HUDEP-2 (cell line): ENCODE measurements around the gene TEKTIP1.
"Not testable (repeated sequence)": the region's sequence is repeated elsewhere in the genome, so short reads cannot be mapped to it uniquely, and the experiment has no call there.

Experiments used
- DNase-seq, 76 experiments: peaks; one replicate each; lab custom pipeline; 2025; ENCODE audit not compliant: unreplicated experiment in 76 of 76; lab: John Stamatoyannopoulos, UW

Gene TEKTIP1

DNA sequence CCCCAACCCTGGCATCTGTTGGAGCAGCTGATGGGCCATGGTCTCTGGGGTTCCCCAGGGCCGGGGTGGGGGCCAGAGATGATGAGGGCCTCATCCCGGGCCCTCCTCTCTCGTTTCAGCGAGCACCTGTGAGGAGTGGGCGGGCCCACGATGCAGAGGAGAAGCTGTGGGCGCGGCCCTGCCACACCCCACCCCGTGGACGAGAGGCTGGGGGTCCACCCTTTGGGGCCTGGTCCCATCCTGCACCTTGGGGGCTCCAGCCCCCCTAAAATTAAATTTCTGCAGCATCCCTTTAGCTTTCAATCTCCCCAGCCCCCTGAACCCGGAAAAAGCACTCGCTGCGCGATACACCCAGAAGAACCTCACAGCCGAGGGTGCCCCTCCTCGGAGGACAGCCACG lies 39.4 kb downstream of the TEKTIP1 start:
- DNase-seq, result no peak

DNA sequence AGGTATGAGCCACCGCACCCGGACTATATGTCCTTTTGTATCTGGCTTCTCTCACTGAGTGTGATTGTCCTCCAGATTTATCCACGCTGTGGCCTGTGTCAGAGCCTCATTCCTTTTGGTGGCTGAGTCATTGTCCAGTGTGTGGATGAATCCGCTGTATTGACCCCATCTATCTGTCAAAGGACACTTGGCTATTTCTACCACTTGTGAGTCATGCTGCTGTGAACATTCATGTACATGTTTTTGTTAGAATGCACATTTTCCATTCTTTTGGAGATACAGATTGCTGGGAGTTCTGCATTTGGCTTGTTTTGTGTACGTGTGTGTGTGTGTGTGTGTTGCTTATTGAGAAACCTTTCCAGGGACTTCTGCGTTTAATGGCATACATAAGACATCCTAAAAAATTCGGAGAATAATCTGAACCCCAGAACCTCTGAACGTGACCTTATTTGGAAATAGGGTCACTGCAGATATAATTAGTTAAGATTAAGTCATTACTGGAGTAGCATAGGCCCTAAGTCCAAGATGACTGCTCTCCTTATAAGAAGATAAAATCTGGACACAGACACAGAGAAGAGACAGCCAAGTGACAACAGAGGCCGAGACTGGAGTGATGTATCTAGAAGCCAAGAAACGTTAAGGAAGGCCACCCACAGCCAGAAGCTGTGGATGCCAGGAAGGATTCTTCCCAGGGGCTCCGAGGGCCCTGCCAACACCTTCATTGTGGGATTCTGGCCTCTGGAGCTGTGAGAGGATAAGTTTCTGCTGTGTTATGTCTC lies 41.4 kb downstream of the TEKTIP1 start:
- no peak for DNase-seq

DNA sequence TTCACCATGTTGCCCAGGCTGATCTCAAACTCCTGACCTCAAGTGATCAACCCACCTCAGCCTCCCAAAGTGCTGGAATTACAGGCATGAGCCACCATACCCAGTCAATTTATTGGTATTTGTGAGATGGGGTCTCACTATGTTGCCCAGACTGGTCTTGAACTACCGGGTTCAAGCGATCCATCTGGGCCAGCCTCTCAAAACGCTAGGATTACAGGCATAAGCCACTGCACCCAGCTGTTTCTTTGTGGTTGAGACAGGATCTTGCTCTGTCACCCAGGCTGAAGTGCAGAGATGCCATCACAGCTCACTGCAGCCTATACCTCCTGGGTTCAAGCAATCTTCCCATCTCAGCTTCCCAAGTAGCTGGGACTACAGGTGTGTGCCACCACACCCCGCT lies 42.8 kb downstream of the TEKTIP1 start:
- not testable (repeated sequence) for DNase-seq

DNA sequence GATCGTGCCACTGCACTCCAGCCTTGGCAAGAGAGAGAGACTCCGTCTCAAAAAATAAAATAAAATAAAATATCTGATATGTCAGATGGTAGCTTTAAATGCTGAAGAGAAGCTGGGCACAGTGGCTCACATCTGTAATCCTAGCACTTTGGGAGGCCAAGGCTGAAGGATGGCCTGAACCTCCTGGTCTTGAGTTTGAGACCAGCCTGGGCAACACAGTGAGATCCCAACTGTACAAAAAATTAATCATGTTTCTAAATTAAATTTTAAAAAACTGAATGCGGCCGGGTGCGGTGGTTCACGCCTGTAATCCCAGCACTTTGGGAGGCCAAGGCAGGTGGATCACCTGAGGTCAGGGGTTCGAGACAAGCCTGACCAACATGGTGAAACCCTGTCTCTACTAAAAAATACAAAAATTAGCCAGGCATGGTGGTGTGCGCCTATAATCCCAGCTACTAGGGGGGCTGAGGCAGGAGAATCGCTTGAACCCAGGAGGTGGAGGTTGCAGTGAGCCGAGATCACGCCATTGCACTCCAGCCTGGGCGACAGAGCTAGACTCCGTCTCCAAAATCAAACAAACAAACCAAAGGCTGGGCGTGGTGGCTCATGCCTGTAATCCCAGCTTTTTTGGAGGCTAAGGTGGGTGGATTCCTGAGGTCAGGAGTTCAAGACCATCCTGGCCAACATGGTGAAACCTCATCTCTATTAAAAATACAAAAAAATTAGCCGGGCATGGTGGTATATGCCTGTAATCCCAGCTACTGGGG lies 45.2 kb downstream of the TEKTIP1 start:
- DNase-seq, result not testable (repeated sequence)

DNA sequence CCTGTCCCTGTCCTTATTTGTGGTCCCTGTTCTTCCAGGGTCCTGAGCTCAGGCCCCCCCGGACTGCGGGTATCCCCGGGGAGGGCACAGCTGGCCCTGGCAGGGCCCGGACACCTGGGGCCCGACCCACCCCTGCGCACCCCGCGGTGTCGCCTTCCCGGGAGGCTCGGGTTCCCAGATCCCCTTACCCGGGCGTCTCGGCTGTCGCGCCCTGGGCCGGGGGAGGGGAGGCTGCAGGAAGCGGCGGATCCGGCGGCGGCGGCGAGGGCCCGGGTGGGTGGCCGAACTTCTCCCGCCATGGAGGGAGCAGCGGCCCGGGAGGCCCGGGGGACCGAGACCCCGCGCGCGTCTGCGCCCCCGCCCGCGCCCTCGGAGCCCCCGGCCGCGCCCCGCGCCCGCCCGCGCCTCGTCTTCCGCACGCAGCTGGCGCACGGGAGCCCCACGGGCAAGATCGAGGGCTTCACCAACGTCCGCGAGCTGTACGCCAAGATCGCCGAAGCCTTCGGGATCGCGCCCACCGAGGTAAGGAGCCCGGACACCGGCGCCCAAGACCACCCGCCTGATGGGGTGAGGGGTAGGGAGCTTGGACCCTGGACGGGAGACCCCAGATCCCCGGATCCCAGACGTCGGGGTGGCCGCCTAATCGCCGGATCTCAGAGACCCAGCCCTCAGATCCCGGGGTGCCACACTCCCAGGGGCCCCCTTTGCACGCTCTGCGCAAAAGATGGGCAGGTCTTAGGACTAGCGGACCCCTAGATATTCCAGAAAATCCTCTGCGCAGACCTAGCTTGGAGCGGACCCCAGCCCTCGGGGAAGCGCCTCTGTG lies 46.5 kb downstream of the TEKTIP1 start, which contains the start of gene GIPC3:
Gene GIPC3 (plus strand): TSS at position 178 of the 826 bp plus-strand sequence. CDS start 120 bp downstream, at position 298.
- no peak for DNase-seq

DNA sequence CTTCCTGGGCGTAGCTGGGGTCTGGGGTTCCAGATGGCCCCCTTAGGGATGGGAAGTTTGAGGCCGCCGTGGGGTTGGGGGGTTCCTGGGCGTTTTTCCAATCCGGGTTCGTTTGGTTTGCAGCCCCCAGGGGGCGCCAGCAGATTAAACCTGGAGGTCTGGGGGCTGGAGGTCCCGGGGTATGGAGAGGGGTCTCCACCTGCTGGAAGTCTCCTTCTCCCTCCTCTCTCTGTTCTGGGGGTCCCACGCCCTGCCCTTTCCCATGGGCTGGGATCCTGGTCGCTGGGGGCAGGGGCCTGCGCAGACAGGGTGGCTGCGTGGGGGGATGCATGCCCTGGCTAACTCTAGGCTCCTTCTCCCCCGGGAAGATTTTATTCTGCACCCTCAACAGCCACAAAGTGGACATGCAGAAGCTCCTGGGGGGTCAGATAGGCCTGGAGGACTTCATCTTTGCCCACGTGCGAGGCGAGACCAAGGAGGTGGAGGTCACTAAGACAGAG lies 47.2 kb downstream of the TEKTIP1 start:
- peak in 2 of 76 experiments; percentile 16 for DNase-seq

DNA sequence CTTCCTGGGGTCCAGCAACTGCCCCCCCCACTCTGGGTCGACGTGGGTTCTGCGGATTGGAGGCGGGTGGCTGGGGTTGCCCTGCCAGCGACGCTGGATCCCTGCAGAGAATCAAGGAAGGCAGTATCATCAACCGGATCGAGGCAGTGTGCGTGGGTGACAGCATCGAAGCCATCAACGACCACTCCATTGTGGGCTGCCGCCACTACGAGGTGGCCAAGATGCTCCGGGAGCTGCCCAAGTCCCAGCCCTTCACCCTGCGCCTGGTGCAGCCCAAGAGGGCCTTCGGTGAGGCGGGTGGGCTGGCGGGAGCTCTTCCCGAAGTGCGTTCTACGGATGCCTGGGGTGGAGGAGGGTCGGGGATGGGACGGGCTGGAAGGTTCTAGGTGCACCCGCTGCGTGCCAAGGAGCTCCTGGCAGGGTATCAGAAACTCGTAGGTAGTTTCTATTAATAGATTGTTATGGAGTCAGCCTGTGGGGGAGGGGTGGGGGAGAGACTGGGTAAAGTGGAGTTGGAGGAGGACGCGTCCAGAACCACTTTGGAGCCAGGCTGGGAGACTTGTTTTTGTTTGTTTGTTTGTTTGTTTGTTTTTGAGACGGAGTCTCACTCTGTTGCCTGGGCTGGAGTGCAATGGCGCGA lies 47.9 kb downstream of the TEKTIP1 start:
- DNase-seq, result no peak

DNA sequence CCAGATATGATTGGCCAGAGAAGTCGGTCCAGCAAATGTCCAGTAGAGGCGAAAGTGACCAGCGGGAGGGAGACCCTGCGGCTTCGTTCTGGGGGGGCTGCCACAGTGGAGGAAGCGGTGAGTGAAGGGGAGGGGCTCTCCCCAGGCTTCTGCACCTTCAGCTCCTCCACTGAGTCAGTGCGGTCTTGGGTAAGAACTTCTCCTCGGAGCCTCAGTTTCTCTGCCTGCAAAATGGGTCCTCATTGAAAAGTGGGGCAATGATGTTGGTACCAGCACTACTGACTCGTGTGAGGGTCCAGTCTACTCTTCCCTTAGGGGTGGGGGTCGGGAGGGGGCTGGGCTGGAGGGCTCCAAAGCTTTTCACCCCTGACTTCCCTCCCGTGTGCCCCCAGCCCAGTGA lies 50.5 kb downstream of the TEKTIP1 start:
- no peak for DNase-seq

DNA sequence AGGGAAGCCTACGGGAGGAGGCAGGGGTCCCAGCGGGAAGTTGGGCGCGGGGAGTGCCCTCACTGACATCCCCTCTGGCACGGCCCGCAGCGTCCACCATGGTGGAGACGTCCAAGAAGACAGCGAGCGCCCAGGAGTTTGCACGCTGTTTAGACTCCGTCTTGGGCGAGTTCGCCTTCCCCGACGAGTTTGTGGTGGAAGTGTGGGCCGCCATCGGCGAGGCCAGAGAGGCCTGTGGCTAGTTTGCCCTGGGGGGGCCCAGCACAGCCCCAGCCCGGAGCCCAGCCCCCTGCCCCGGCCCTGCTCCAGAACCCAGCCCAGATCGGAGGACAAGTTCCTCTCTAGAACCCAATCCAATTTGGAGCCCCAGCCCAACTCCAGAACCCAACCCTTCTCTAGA lies 51.0 kb downstream of the TEKTIP1 start:
- no peak for DNase-seq

DNA sequence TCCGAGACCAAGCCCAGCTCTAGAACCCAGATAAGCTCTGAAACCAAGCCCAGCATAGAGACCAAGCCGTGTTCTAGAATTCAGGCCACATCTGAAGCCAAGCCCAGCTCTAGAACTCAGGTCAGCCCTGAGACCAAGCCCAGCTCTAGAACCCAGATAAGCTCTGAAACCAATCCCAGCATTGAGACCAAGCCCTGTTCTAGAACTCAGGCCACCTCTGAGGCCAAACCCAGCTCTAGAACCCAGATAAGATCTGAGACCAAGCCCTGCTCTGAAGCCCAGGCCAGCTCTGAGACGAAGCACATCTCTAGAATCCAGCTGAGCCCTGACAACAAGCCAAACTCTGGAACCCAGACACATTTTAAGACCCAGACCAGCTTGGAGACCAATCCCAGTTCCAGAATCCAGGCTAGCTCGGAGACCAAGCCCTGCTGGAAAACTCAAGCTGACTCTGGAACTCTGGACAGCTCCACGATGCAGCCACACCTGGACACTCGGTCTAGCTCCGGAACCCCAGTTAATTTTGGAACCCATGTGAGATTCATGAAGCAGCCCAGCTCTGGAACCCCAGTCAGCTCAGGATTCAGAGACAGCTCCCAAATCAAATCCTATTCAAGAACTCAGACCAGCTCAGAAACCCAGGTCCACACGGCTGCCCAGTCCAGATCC lies 52.2 kb downstream of the TEKTIP1 start:
- DNase-seq, result no peak

DNA sequence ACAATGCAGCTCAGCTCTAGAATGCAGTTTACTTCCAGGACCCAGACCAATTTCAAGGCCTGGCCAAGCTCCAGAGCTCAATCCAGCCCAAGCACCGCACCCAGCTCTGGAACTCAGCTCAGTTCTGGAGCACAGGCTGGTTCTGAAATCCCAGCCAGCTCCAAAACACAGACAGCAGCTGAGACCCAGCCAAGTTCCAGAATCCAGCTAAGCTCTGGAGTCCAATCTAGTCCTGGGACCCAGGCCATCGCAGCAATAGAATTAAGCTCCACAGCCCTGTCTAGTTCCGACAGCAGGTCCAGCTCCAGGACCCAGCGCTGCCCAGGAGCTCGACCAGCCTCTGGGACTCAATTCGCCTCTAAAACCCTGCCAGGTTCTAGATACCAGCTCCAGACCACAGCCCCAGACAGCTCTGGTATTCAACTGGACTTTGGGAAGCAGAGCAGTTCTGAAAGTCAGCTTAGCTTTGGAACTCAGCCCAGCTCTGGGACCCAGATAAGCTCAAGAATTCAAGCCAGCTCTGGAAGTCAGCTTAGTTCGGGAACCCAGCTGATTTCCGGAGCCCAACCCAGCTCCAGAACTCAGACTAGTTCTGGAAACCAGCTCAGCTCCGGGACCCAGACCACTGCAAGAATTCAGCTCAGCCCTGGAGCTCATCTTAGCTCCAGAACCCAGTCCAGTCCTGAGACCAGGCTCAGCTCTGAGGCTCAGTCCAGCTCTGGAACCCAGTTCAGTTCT lies 53.1 kb downstream of the TEKTIP1 start:
- DNase-seq, result no peak

DNA sequence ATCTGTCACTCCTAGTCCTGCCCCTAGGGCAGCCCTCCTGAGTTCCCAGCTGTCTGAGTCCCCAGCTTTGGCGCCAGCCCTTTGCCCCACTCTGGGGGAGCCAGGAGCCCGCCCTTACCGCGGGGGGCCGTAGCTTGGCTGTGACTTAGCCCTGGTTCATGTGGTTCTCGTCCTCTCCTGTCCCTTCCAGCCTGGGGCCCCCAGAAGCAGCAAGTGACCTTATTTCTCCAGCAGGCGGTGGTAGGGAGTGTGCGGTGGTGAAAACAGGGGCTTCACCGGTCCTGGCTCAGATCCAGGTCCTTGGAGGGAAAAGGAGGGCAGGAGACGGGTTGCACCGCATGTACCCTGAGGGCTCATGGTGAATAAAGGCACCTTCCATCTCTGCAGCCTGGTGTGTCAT lies 54.2 kb downstream of the TEKTIP1 start:
- DNase-seq, result no peak
